NCI-H2171 (cell line): ENCODE data around the gene FBLN1.
"Not testable (repeated sequence)": the region's sequence is repeated elsewhere in the genome, so short reads cannot be mapped to it uniquely, and the experiment has no call there.

Source experiments
- DNase-seq: peaks from one replicate; lab custom pipeline; 2025; lab: John Stamatoyannopoulos, UW

The FBLN1 gene

GRCh38 chr22:45548991-45549761, 46.5 kb downstream of the FBLN1 start:
- no peak for DNase-seq

GRCh38 chr22:45549762-45550378, 47.2 kb downstream of the FBLN1 start:
- DNase-seq: no peak

- DNase-seq: no peak
Observed at GRCh38 chr22:45550416-45550815, 47.7 kb downstream of the FBLN1 start.

GRCh38 chr22:45550891-45551290, 48.2 kb downstream of the FBLN1 start:
- DNase-seq: no peak

- DNase-seq: no peak
Observed at GRCh38 chr22:45551310-45552016, 48.8 kb downstream of the FBLN1 start.

- DNase-seq: no peak
Observed at GRCh38 chr22:45552017-45552411, 49.3 kb downstream of the FBLN1 start.

- no peak for DNase-seq
Observed at GRCh38 chr22:45552580-45553350, 50.1 kb downstream of the FBLN1 start.

- peak; percentile 47 for DNase-seq
Observed at GRCh38 chr22:45553351-45554039, 50.8 kb downstream of the FBLN1 start.

- no peak for DNase-seq
Observed at GRCh38 chr22:45554040-45554406, 51.3 kb downstream of the FBLN1 start.

GRCh38 chr22:45554861-45555260, 52.2 kb downstream of the FBLN1 start:
- DNase-seq: no peak

GRCh38 chr22:45557926-45558325, 55.2 kb downstream of the FBLN1 start:
- not testable (repeated sequence) for DNase-seq

GRCh38 chr22:45560092-45560491, 57.4 kb downstream of the FBLN1 start:
- DNase-seq: not testable (repeated sequence)

- DNase-seq: not testable (repeated sequence)
Observed at GRCh38 chr22:45560761-45561160, 58.1 kb downstream of the FBLN1 start.

- no peak for DNase-seq
Observed at GRCh38 chr22:45562102-45562501, 59.4 kb downstream of the FBLN1 start.

GRCh38 chr22:45562537-45563361, 60.1 kb downstream of the FBLN1 start:
- no peak for DNase-seq

- no peak for DNase-seq
Observed at GRCh38 chr22:45563362-45564040, 60.8 kb downstream of the FBLN1 start.

GRCh38 chr22:45564349-45565030, 61.8 kb downstream of the FBLN1 start:
- no peak for DNase-seq

- DNase-seq: no peak
Observed at GRCh38 chr22:45565171-45565570, 62.5 kb downstream of the FBLN1 start.

GRCh38 chr22:45565973-45566372, 63.3 kb downstream of the FBLN1 start:
- DNase-seq: no peak

GRCh38 chr22:45568213-45568612, 65.5 kb downstream of the FBLN1 start:
- no peak for DNase-seq
